IgD-negative memory B cell (primary cell): ENCODE results near the gene MMD2. TPM values are rescaled to one million over a fixed set of nuclear protein-coding genes. Genes with fewer than 3 reads are reported as not detected.

Experiments
- H3K27ac Mint-ChIP-seq, 3 donors: one replicate each; pipeline ENCODE4 v1.8.0; 2020 to 2022; ENCODE audit warnings: mild to moderate bottlenecking in 3 of 3, mixed read lengths in 3 of 3, moderate library complexity in 1 of 3
- H3K27me3 Mint-ChIP-seq: one replicate; pipeline ENCODE4 v1.8.0; 2021; ENCODE audit warnings: mixed read lengths
- H3K36me3 Mint-ChIP-seq: one replicate; pipeline ENCODE4 v1.8.0; 2020; ENCODE audit warnings: mild to moderate bottlenecking, mixed read lengths
- H3K4me1 Mint-ChIP-seq, 3 donors: one replicate each; pipeline ENCODE4 v1.8.0; 2020 to 2022; ENCODE audit warnings: mixed read lengths in 3 of 3, mild to moderate bottlenecking in 1 of 3
- H3K4me3 Mint-ChIP-seq, 4 donors: one replicate each; pipeline ENCODE4 v1.8.0; 2020 to 2022; ENCODE audit warnings: mild to moderate bottlenecking in 4 of 4, mixed read lengths in 4 of 4, moderate library complexity in 3 of 4
- H3K9me3 Mint-ChIP-seq, 3 donors: one replicate each; pipeline ENCODE4 v1.8.0; 2020 to 2021; ENCODE audit warnings: mixed read lengths in 3 of 3, mild to moderate bottlenecking in 1 of 3
- polyA plus RNA-seq: library from polyadenylated mRNA; unstranded; fragments of 300-500 nt; fragmentation: Illumina TruSeq; gene quantifications from one replicate; pipeline ENCODE4 v1.2.3, GENCODE V29; 2021

MMD2 gene
- polyA plus RNA-seq, 1 donor from 2014 or later: not detected

- peaks cover 1% of the 10 kb centered on the region for H3K27me3 Mint-ChIP-seq
- H3K36me3 Mint-ChIP-seq: no peaks in the 10 kb centered on the region
- no peak overlapping the region for H3K4me3 Mint-ChIP-seq
- H3K4me1 Mint-ChIP-seq: no peaks in the 10 kb centered on the region
- H3K9me3 Mint-ChIP-seq: no peaks in the 10 kb centered on the region
- H3K27ac Mint-ChIP-seq: no peak overlapping the region
Measured at GRCh38 chr7:4939971-4940728, 18.8 kb downstream of the MMD2 start.

- no peaks in the 10 kb centered on the region for H3K4me1 Mint-ChIP-seq
- no peaks in the 10 kb centered on the region for H3K9me3 Mint-ChIP-seq
- H3K27ac Mint-ChIP-seq: no peak overlapping the region
- H3K27me3 Mint-ChIP-seq: peaks cover 1% of the 10 kb centered on the region
- no peak overlapping the region for H3K4me3 Mint-ChIP-seq
- no peaks in the 10 kb centered on the region for H3K36me3 Mint-ChIP-seq
Measured at GRCh38 chr7:4937411-4937810, 21.6 kb downstream of the MMD2 start.

- no peaks in the 10 kb centered on the region for H3K4me1 Mint-ChIP-seq
- H3K27ac Mint-ChIP-seq: no peak overlapping the region
- H3K36me3 Mint-ChIP-seq: no peaks in the 10 kb centered on the region
- no peak overlapping the region for H3K4me3 Mint-ChIP-seq
- no peaks in the 10 kb centered on the region for H3K27me3 Mint-ChIP-seq
- no peaks in the 10 kb centered on the region for H3K9me3 Mint-ChIP-seq
Measured at GRCh38 chr7:4934419-4935025, 24.5 kb downstream of the MMD2 start.

DNA sequence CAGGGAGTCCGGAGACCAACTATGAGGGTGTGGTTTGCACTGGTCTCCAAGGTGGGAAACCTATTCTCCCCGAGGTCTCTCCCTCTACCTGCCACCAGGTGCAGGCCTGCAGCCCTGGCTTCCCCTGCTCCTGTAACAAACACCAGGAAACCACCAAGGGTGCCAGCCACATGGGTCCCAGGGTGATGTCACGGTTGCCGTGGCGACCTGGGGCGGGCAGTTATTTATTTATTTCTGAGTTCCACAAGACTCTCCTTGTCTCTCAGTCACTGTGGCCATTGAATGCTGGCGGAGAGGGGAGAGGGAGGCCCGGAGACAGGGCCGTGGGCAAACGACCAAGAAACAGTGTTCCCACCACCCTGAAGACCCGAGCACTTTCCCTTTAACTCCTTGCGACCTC lies 27.0 kb downstream of the MMD2 start:
- no peaks in the 10 kb centered on the region for H3K36me3 Mint-ChIP-seq
- no peak overlapping the region for H3K4me3 Mint-ChIP-seq
- H3K27ac Mint-ChIP-seq: no peak overlapping the region
- H3K27me3 Mint-ChIP-seq: peaks cover 3% of the 10 kb centered on the region
- H3K4me1 Mint-ChIP-seq: no peaks in the 10 kb centered on the region
- peaks cover 0 to 2% (median 0%) of the 10 kb centered on the region in 3 donors for H3K9me3 Mint-ChIP-seq

DNA sequence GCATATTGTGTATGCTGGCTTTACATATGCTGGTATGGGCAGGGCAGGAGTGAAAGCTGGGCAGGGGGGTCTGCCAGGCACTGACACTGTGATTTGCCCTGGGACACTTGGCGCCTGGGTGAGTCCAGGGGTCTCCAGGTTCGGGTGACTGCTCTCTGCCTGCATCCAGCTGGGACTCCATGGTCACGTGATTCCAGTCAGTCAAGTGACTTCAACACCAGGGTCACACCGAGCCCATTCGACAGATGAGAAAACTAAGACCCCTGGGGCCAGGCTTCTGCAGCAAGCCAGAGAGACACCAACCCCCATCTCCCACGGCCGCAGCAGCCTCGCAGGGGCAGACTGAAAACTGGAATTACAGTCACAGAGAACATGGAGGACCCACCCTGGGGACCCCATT lies 30.0 kb downstream of the MMD2 start:
- Mint-ChIP-seq H3K9me3 (peaks cover 0 to 7% (median 0%) of the 10 kb centered on the region in 3 donors), H3K27me3 (peaks cover 3% of the 10 kb centered on the region), H3K4me1 (no peaks in the 10 kb centered on the region), H3K36me3 (no peaks in the 10 kb centered on the region), H3K27ac (no peak overlapping the region), H3K4me3 (no peak overlapping the region)

GRCh38 chr7:4928445-4928844 lies 30.5 kb downstream of the MMD2 start:
- H3K27me3 Mint-ChIP-seq: peaks cover 3% of the 10 kb centered on the region
- H3K4me3 Mint-ChIP-seq: no peak overlapping the region
- no peaks in the 10 kb centered on the region for H3K4me1 Mint-ChIP-seq
- H3K9me3 Mint-ChIP-seq: peaks cover 0 to 7% (median 0%) of the 10 kb centered on the region in 3 donors
- no peak overlapping the region for H3K27ac Mint-ChIP-seq
- no peaks in the 10 kb centered on the region for H3K36me3 Mint-ChIP-seq

- Mint-ChIP-seq H3K36me3 (no peaks in the 10 kb centered on the region), H3K27me3 (peaks cover 1% of the 10 kb centered on the region), H3K4me1 (no peaks in the 10 kb centered on the region), H3K9me3 (peaks cover 0 to 5% (median 3%) of the 10 kb centered on the region in 3 donors), H3K27ac (peak overlapping the region in 1 of 3 donors; percentile 82), H3K4me3 (no peak overlapping the region)
Measured at GRCh38 chr7:4919969-4920766, 38.8 kb downstream of the MMD2 start.

DNA sequence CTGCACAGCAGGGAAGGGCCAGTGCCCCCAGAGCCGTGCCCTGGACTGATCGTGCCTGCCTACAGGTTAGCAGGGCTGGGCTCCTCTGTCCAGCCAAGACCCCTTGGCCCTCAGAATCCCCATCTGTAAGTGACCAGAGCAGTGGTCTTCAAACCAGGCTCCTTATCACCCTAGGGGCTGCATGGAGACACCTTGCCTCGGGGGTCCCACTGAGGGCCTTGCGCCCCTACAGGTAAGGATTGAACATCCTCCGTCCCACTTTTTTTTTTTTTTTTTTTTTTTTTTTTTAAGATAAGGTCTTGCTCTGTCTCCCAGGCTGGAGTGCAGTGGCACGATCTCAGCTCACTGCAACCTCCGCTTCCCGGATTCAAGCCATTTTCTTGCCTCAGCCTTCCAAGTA lies 42.9 kb downstream of the MMD2 start:
- H3K27ac Mint-ChIP-seq: no peak overlapping the region
- no peaks in the 10 kb centered on the region for H3K36me3 Mint-ChIP-seq
- peaks cover 4% of the 10 kb centered on the region for H3K27me3 Mint-ChIP-seq
- no peak overlapping the region for H3K4me3 Mint-ChIP-seq
- H3K4me1 Mint-ChIP-seq: no peaks in the 10 kb centered on the region
- H3K9me3 Mint-ChIP-seq: peaks cover 0 to 2% (median 0%) of the 10 kb centered on the region in 3 donors

DNA sequence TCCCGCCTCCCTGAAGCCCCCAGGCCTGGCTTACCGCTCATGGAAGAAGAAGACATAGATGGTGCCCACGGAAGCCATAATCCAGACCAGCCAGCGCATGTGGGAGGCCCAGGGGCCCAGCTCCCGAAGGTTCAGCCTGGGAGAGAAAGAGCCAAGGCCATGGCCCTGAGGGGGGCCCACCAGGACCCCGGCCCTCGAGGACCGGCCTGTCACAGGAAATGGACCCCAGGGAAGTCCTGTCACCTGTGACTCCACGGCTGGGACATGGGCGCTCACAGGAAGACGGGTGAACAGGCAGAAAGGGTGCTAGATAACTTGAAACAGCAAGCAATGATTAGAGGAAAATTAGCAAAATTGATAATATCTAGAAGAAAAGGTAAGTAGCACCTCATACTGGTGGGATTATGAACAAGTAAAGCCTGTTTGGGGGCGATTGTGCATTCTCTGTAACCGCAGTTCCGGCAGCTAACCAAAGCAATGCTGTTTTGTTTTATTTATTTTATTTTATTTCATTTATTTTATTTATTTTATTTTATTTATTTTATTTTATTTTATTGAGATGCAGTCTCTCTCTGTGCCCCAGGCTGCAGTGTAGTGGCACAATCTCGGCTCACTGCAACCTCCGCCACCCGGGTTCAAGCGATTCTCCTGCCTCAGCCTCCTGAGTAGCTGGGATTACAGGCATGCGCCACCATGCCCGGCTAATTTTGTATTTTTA lies 47.7 kb downstream of the MMD2 start:
- no peaks in the 10 kb centered on the region for H3K4me1 Mint-ChIP-seq
- peaks cover 0 to 3% (median 0%) of the 10 kb centered on the region in 3 donors for H3K9me3 Mint-ChIP-seq
- H3K27ac Mint-ChIP-seq: no peak overlapping the region
- H3K4me3 Mint-ChIP-seq: no peak overlapping the region
- no peaks in the 10 kb centered on the region for H3K36me3 Mint-ChIP-seq
- H3K27me3 Mint-ChIP-seq: peaks cover 7% of the 10 kb centered on the region

DNA sequence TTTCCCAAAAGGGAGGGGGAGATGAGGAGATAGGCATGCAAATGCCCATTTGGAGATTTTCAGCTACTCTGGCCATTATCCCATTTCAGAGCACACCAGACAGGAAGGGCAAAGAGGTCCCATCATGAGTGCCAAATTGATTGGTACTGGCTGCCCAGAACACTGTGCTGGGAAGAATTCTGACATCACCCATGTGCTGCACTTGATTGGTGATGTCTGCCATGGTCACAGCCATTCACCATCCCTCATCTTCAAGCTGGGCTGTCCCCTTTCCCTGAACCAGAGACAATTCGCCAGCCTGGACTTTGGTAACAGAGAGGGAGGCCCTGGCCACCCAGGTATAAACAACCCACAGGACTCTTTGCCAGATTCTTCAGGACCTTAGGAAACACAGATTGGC lies 52.3 kb downstream of the MMD2 start:
- Mint-ChIP-seq H3K27me3 (peaks cover 11% of the 10 kb centered on the region), H3K9me3 (peaks cover 0 to 5% (median 3%) of the 10 kb centered on the region in 3 donors), H3K36me3 (no peaks in the 10 kb centered on the region), H3K4me1 (peaks cover 0 to 2% (median 0%) of the 10 kb centered on the region in 3 donors), H3K27ac (no peak overlapping the region), H3K4me3 (no peak overlapping the region)

DNA sequence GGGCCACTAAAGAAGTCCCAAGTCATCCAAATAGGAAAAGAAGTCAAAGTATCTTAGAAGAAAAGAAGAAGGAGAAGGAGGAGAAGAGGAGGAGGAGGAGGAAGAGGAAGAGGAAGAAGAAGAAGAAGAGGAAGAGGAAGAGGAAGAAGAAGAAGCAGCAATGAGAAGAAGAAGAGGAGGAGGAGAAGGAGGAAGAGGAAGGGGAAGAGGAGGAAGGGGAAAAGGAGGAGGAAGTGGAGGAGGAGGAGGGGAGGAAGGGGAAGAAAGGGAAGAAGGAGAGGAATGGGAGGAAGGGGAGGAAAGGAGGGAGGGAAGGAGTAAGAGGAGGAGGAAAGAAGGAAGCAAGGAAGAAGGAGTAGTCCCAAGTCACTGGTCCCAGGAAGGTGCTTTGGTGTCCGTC lies 53.8 kb downstream of the MMD2 start:
- Mint-ChIP-seq H3K27ac (no peak overlapping the region), H3K36me3 (no peaks in the 10 kb centered on the region)

GRCh38 chr7:4904346-4904745 lies 54.6 kb downstream of the MMD2 start:
- H3K4me1 Mint-ChIP-seq: peaks cover 0 to 2% (median 0%) of the 10 kb centered on the region in 3 donors

More for the DNA sequence above, 53.8 kb downstream of the MMD2 start:
- Mint-ChIP-seq H3K4me1 (peaks cover 0 to 2% (median 0%) of the 10 kb centered on the region in 3 donors), H3K27me3 (peaks cover 11% of the 10 kb centered on the region), H3K9me3 (peaks cover 0 to 5% (median 3%) of the 10 kb centered on the region in 3 donors), H3K4me3 (no peak overlapping the region)

GRCh38 chr7:4895766-4896165 lies 63.2 kb downstream of the MMD2 start:
- peaks cover 5% of the 10 kb centered on the region for H3K36me3 Mint-ChIP-seq
- no peak overlapping the region for H3K4me3 Mint-ChIP-seq
- no peaks in the 10 kb centered on the region for H3K4me1 Mint-ChIP-seq
- peaks cover 0 to 7% (median 2%) of the 10 kb centered on the region in 3 donors for H3K9me3 Mint-ChIP-seq
- peaks cover 16% of the 10 kb centered on the region for H3K27me3 Mint-ChIP-seq
- no peak overlapping the region for H3K27ac Mint-ChIP-seq

More at GRCh38 chr7:4904346-4904745, 54.6 kb downstream of the MMD2 start:
- Mint-ChIP-seq H3K36me3 (no peaks in the 10 kb centered on the region), H3K4me3 (no peak overlapping the region), H3K27me3 (peaks cover 10% of the 10 kb centered on the region), H3K9me3 (peaks cover 0 to 5% (median 3%) of the 10 kb centered on the region in 3 donors), H3K27ac (no peak overlapping the region)

- Mint-ChIP-seq H3K27ac (no peak overlapping the region), H3K4me1 (no peaks in the 10 kb centered on the region), H3K9me3 (peaks cover 0 to 7% (median 2%) of the 10 kb centered on the region in 3 donors), H3K4me3 (no peak overlapping the region), H3K36me3 (peaks cover 5% of the 10 kb centered on the region), H3K27me3 (peaks cover 20% of the 10 kb centered on the region)
Measured at GRCh38 chr7:4894482-4894881, 64.5 kb downstream of the MMD2 start.
